Amygdala (tissue), 56 donors: ENCODE results near the gene NBAS.
"Not testable (repeated sequence)": the region's sequence is repeated elsewhere in the genome, so short reads cannot be mapped to it uniquely, and the experiment has no call there.

ENCODE experiments used
- DNase-seq, 56 donors: peaks; one replicate each; lab custom pipeline; 2025; lab: John Stamatoyannopoulos, UW

Gene NBAS

DNA sequence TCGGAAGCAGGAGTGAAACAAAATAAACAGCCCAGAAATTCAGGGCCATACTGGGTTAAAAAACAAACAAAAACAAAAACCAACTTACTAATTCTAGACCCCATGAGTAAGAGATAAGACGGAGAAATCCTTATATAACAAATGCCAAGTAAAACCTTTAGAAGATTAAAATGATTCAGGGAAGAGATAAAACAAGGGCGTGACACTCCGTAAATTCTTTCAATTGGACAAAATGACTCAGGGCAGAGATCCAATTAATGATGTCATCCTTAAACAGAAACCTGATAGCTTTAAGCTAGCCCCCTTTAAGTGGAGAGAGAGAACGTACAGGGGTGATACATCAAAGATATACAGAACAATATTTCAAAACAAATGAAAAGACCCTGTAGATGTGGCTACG, 317.4 kb downstream of the NBAS start:
- DNase-seq, result no peak

GRCh38 chr2:15242936-15243461, 318.1 kb downstream of the NBAS start:
- DNase-seq, result no peak

GRCh38 chr2:15241929-15242328, 319.2 kb downstream of the NBAS start:
- no peak for DNase-seq

GRCh38 chr2:15241201-15241600, 319.9 kb downstream of the NBAS start:
- no peak for DNase-seq

GRCh38 chr2:15238028-15238427, 323.1 kb downstream of the NBAS start:
- DNase-seq, result no peak

- no peak for DNase-seq
Measured at GRCh38 chr2:15230599-15231192, 330.4 kb downstream of the NBAS start.

GRCh38 chr2:15226661-15227060, 334.5 kb downstream of the NBAS start:
- DNase-seq, result no peak

GRCh38 chr2:15225131-15225530, 336.0 kb downstream of the NBAS start:
- no peak for DNase-seq

- DNase-seq, result no peak
Measured at GRCh38 chr2:15224641-15225040, 336.5 kb downstream of the NBAS start.

- DNase-seq, result no peak
Measured at GRCh38 chr2:15223887-15224286, 337.2 kb downstream of the NBAS start.

DNA sequence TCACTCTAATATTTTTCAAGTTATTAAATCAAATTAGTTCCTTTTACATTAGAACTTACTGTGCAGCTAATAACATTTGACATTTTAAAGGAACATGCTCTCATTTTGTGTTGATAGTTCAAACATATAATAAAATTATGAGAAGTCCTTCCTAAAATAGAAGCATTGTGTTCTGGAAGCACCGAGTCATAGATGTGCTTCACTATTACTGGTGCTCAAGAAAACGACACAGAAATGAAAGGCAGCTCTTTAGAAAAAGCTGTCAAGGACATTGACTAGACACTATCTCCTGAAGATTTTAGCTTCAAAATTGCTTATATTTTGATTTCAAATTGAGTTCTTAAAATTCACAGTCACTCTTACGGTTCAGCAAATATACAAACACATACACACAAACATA, 338.3 kb downstream of the NBAS start:
- no peak for DNase-seq

GRCh38 chr2:15220603-15221002, 340.5 kb downstream of the NBAS start:
- DNase-seq, result no peak

- no peak for DNase-seq
Measured at GRCh38 chr2:15218423-15219086, 342.6 kb downstream of the NBAS start.

GRCh38 chr2:15212249-15212648, 348.9 kb downstream of the NBAS start:
- DNase-seq, result no peak

GRCh38 chr2:15210542-15210941, 350.6 kb downstream of the NBAS start:
- DNase-seq, result not testable (repeated sequence)

DNA sequence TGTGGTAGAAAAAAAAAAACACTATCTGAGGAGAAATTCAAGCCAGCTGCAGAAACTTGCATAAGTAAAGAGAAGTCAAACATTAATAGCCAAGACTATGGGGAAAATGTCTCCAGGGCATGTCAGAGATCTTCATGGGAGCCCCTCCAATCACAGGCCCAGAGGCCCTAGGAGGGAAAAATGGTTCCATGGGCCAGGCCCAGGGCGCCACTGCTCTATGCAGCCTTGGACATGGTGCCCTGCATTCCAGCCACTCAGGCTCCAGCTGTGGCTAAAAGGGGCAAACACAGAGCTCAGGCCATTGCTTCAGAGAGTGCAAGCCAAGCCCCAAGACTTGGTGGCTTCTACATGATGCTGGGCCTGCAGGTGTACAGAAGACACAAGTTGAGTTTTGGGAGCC, 354.7 kb downstream of the NBAS start:
- no peak for DNase-seq

DNA sequence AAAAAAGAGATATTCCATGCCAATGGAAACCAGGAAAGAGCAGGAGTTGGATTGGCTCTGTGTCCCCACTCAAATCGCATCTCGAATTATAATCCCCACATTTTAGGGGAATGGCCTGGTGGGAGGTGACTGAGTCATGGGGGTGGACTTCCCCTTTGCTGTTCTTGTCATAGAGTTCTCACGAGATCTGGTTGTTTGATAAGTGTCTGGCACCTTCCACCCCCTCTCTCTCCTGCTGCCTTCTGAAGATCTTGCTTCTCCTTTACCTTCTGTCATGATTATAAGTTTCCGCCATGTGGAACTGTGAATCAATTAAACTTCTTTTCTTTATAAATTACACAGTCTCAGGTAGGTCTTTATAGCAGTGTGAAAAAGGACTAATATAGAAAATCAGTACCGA, 355.6 kb downstream of the NBAS start:
- no peak for DNase-seq

DNA sequence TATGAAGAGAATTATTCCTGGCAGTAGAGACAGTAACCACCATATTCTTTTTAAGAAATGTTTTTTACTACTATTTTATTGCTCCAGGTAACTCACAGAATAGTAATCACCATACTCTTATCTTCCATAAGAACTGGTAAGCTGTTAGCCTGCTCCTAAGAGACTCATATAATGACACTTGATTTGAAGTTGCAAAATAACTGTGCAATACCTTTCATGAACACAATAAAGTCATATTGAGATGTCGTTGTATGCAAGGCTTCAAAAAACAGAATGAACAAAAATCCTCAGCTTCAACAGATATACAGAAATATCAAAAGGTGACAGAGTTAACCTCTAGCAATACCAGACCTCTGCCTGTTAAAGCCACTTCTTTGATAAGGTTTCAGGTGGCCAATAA, 360.1 kb downstream of the NBAS start:
- DNase-seq, result no peak

GRCh38 chr2:15200581-15200980, 360.6 kb downstream of the NBAS start:
- DNase-seq, result no peak

- no peak for DNase-seq
Measured at GRCh38 chr2:15198051-15198450, 363.1 kb downstream of the NBAS start.

GRCh38 chr2:15195813-15196212, 365.3 kb downstream of the NBAS start:
- DNase-seq, result no peak

DNA sequence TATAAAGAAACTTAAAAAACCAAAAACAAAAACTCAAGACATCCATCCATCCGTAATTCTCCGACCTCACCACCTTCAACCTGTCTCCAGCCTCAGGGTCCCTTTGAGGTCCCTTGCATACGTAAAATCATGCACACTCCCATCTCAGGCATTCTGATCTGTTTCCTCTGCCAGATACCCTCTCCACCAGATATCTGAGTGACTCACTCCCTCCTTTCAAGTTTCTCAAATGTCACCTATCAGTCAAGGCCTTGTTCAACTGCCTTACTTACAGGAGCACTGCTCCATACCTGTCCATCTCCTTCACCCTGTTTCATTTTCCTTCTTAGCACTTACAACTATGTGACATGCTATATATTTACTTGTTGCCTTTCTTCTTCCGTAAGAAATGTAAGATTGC, 369.3 kb downstream of the NBAS start:
- no peak for DNase-seq
